Body of pancreas (tissue), 4 donors: ENCODE measurements around the gene BACE2.

ENCODE experiments used
- CTCF ChIP-seq, 7 experiments: fragments of 450-650 bp in 4 of 7; fragments of 200-600 bp in 3 of 7; sonication (generic) in 3 of 7; IDR thresholded peaks; one replicate each; pipeline ENCODE4 v1.5.1; 2016 to 2019; ENCODE audit warnings: antibody characterized with exemption in 7 of 7
- POLR2A ChIP-seq, 3 donors: fragments of 450-650 bp; IDR thresholded peaks; one replicate each; pipeline ENCODE4 v1.6.1; 2016; ENCODE audit warnings: antibody characterized with exemption in 3 of 3, mild to moderate bottlenecking in 2 of 3

DNA sequence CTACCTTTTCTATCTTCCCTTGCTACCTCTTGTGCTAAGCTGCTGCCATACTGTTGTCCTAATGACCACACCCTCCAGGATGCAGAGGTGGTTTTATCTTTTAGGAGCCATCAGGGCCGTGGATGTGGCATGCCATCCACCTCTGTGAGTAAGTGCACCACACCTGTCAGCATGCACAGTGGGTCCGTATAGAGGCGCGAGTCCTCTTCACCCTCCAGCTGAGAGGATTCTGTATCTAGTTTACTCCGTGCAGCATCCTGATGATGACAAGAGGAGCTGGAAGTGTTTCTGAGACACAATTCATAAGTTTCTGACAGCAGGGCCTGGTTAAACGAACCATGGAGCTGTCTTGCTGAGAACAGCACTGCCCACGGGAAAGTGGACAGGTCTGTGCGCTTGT is 159.8 kb downstream of the BACE2 start:
- TF ChIP-seq CTCF (IDR thresholded peaks at IDR 0.05) (no peak), POLR2A (IDR thresholded peaks at IDR 0.05) (no peak)
